NT2/D1 (cell line): ENCODE results near the gene PLEKHA7.

ENCODE experiments used
- SUZ12 ChIP-seq: IDR thresholded peaks from 2 replicates; pipeline ENCODE4 v1.6.1; 2011; ENCODE audit not compliant: insufficient read length, insufficient read depth; ENCODE audit errors: extremely low read depth
- YY1 ChIP-seq: IDR thresholded peaks from 2 replicates; pipeline ENCODE4 v1.6.1; 2011; ENCODE audit not compliant: insufficient read length, insufficient read depth
- ZNF274 ChIP-seq: IDR thresholded peaks from 2 replicates; pipeline ENCODE4 v1.6.1; 2011; ENCODE audit warnings: mild to moderate bottlenecking, low read depth, low read length

DNA sequence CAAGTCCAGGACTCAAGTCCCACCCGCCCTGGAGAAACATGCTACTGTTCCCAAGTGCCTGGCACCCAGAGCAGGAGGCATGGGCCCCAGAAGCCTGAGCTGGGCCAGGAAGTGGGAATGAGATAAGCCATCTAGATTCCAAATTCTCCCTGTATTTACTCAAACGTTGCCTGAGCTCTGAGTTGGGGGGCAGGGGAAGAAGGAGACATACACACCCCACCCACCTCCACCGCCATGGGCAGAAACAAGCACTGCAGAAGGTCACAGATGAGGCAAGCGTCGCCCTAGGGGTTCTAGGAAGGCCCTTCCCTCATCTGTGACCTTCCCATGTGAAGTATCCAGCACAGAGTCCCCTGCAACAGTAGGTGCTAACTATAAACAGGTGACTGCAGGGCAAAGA, 54.0 kb downstream of the PLEKHA7 start:
- TF ChIP-seq ZNF274 (no peak), YY1 (no peak), SUZ12 (no peak)
